Measurements from ENCODE around the gene LRRN2. TPM values are rescaled to one million over a fixed set of nuclear protein-coding genes. Genes with fewer than 3 reads are reported as not detected.

The LRRN2 gene
- total and polyA plus RNA-seq, 2 of the 8 experiments (the other 6 are each of a cell fraction or from before 2014, with no cell fraction given): 1.8 to 2.3 TPM

- H3K9ac ChIP-seq (replicated peaks in 1 of 4; ENCODE audit: extremely low read depth in 1 of 4, low read depth in 3 of 4, low read length in 3 of 4): no peak overlapping the region; a peak in 2 of 7 replicates
- H4K20me1 ChIP-seq (replicated peaks in 1 of 2; ENCODE audit: control insufficient read depth in 1 of 2, insufficient read depth in 2 of 2, low read length in 2 of 2): peaks cover 5 to 16% of the 10 kb centered on the region in 2 experiments
- no peak overlapping the region for H2AFZ ChIP-seq (ENCODE audit: low read length)
- CTCF ChIA-PET (ENCODE audit: partially characterized antibody): interaction anchor here (0.5 to 7.4 kb wide), 9 partner anchors 9 to 105 kb away, joined by 3 to 53 read pairs (median 5); no protein-coding TSS in a partner anchor
- peak overlapping the region; percentile 3 to 43; a peak in 3 of 4 replicates for H3K4me2 ChIP-seq (ENCODE audit: insufficient read depth in 1 of 2, low read depth in 2 of 2, low read length in 2 of 2)
- no peak overlapping the region for H3K14ac ChIP-seq (ENCODE audit: insufficient read length)
- H2BK120ac ChIP-seq (replicated peaks; ENCODE audit: low read depth, low read length): no peak overlapping the region
- no peaks in the 10 kb centered on the region for H3K79me1 ChIP-seq (ENCODE audit: low read depth, low read length)
- H4K91ac ChIP-seq (replicated peaks; ENCODE audit: insufficient read length, low read length): no peak overlapping the region
- H2BK15ac ChIP-seq (ENCODE audit: low read length): no peak overlapping the region
- H3K27me3 ChIP-seq (replicated peaks in 1 of 4; ENCODE audit: control insufficient read depth in 3 of 4, extremely low read depth in 1 of 4, insufficient read depth in 3 of 4, low read length in 3 of 4): peaks cover 17 to 47% (median 39%) of the 10 kb centered on the region in 4 experiments
- no peak overlapping the region for H2BK5ac ChIP-seq (ENCODE audit: low read depth, low read length)
- H3K4me3 ChIP-seq (ENCODE audit: extremely low read depth in 1 of 4, insufficient read depth in 2 of 4, low read depth in 3 of 4, low read length in 4 of 4): peak overlapping the region in 1 of 4 experiments; percentile 10; a peak in 1 of 8 replicates
- no peak for DNase-seq (ENCODE audit: low read depth in 1 of 2, low spot score in 2 of 2)
- no peak for FAIRE-seq
- H4K8ac ChIP-seq (ENCODE audit: extremely low read depth, insufficient read depth, low read length): no peak overlapping the region
- no peak overlapping the region for H3K18ac ChIP-seq (ENCODE audit: extremely low read depth, low read length)
- no peaks in the 10 kb centered on the region for H3K36me3 ChIP-seq (ENCODE audit: control insufficient read depth in 2 of 4, insufficient read depth in 4 of 4, low read length in 3 of 4)
- H3K9me3 ChIP-seq (ENCODE audit: insufficient read depth in 2 of 2, low read depth in 1 of 2, low read length in 1 of 2): no peaks in the 10 kb centered on the region
- no peak overlapping the region for H2BK20ac ChIP-seq (ENCODE audit: low read length)
- peaks cover 26 to 35% (median 28%) of the 10 kb centered on the region in 4 experiments for H3K4me1 ChIP-seq (replicated peaks in 1 of 4; ENCODE audit: control insufficient read depth in 3 of 4, insufficient read depth in 4 of 4, low read length in 3 of 4)
- H3K23me2 ChIP-seq (ENCODE audit: low read depth, low read length): no peaks in the 10 kb centered on the region
- 39 to 100% methylated on average over 3 to 11 of the region's 11 CpGs for WGBS, 2 experiments (ENCODE audit: extremely low coverage in 1 of 2, insufficient coverage in 1 of 2, insufficient read length in 1 of 2, insufficient replicate concordance in 2 of 2, low coverage in 1 of 2, low lambda C conversion rate in 2 of 2, missing lambda C conversion rate in 1 of 2)
- H3K23ac ChIP-seq (ENCODE audit: insufficient read length): no peak overlapping the region
- H3K4ac ChIP-seq (replicated peaks; ENCODE audit: insufficient read length, low read depth, low read length): no peak overlapping the region
- H4K5ac ChIP-seq (ENCODE audit: insufficient read length, low read depth, low read length): no peak overlapping the region
- POLR2A ChIA-PET (ENCODE audit: partially characterized antibody): interaction anchor here (1.3 to 1.4 kb wide), 2 partner anchors 13 to 18 kb away, joined by 3 read pairs; no protein-coding TSS in a partner anchor
- no peak overlapping the region for H2AK5ac ChIP-seq (ENCODE audit: low read depth, low read length)
- H3K27ac ChIP-seq (ENCODE audit: low read depth, low read length): no peak overlapping the region
- H3K56ac ChIP-seq (replicated peaks; ENCODE audit: insufficient read length, low read depth, low read length): no peak overlapping the region
- H2BK12ac ChIP-seq (ENCODE audit: low read depth, low read length): no peak overlapping the region; the same call in 1 of the 2 replicates
- H3K79me2 ChIP-seq (ENCODE audit: control insufficient read depth in 1 of 2, insufficient read depth in 2 of 2, low read length in 2 of 2): no peaks in the 10 kb centered on the region
- no peak for TF ChIP-seq RAD21 (IDR thresholded peaks at IDR 0.05 in 1 of 2, conservative IDR thresholded peaks at IDR 0.05 in 1 of 2; ENCODE audit: low read depth in 2 of 2, low read length in 2 of 2)
- TF ChIP-seq YY1 (IDR thresholded peaks at IDR 0.05; ENCODE audit: low read depth, low read length): no peak
- no peak for TF ChIP-seq GTF2F1 (IDR thresholded peaks at IDR 0.05; ENCODE audit: borderline replicate concordance, low read depth, low read length)
- TF ChIP-seq BCL11A (IDR thresholded peaks at IDR 0.05; ENCODE audit: low read depth in 2 of 2, low read length in 2 of 2): no peak
- no peak for TF ChIP-seq CTCF (IDR thresholded peaks at IDR 0.05; ENCODE audit: control extremely low read depth in 1 of 3, insufficient read depth in 1 of 3, low read depth in 1 of 3, low read length in 3 of 3)
- TF ChIP-seq CBX5 (IDR thresholded peaks at IDR 0.05; ENCODE audit: low read depth, low read length): no peak
- no peak for TF ChIP-seq CREB1 (IDR thresholded peaks at IDR 0.05)
- TF ChIP-seq HDAC6 (IDR thresholded peaks at IDR 0.05; ENCODE audit: low read depth, low read length): no peak
- TF ChIP-seq CEBPB (IDR thresholded peaks at IDR 0.05; ENCODE audit: low read depth, low read length): no peak
Observed at GRCh38 chr1:204705888-204706837, 20.6 kb upstream of the LRRN2 start.
